IMR-90 (cell line): ENCODE measurements around the gene PRRC2B. TPM values are rescaled to one million over a fixed set of nuclear protein-coding genes. Genes with fewer than 3 reads are reported as not detected.

Source experiments
- ATAC-seq: fragments of 200-7000 bp; cut with Tn5 transposase; 2 replicates; pipeline ENCODE4 v1.9.1; 2020; ENCODE audit warnings: low read depth, mild to moderate bottlenecking, moderate library complexity
- BruUV-seq: library from RNA; stranded (reverse); fragments of 400-500 nt; replicated peaks from 2 replicates; lab custom pipeline; 2021; lab: Mats Ljungman, UMichigan
- CTCF ChIA-PET: fragments of 300-600 bp; formaldehyde crosslinking; extraction: SDS; loops from one replicate; lab custom pipeline; 2021; ENCODE audit warnings: antibody characterized with exemption; lab: Yijun Ruan, JAX
- POLR2A ChIA-PET: fragments of 300-600 bp; sonication (Branson Sonifier 250); formaldehyde crosslinking; loops from one replicate; lab custom pipeline; 2022; ENCODE audit warnings: antibody characterized with exemption; ENCODE audit not compliant: unreplicated experiment; lab: Charles Lee
- DNase-seq: peaks from one replicate; pipeline ENCODE4 v3.0.0; 2013
- H2AFZ ChIP-seq: replicated peaks from 2 replicates; pipeline ENCODE3; 2013; ENCODE audit warnings: low read length, mild to moderate bottlenecking; ENCODE audit not compliant: poor library complexity
- H2AK5ac ChIP-seq: 2 replicates; pipeline ENCODE4 v1.6.1; 2013; ENCODE audit warnings: low read depth, low read length, inconsistent platforms
- H2AK9ac ChIP-seq: replicated peaks from 2 replicates; pipeline ENCODE3; 2013; ENCODE audit warnings: mild to moderate bottlenecking, low read depth, low read length, moderate library complexity; ENCODE audit not compliant: poor library complexity
- H2BK120ac ChIP-seq: 2 replicates; pipeline ENCODE4 v1.6.1; 2013; ENCODE audit warnings: low read depth, low read length, inconsistent platforms
- H2BK15ac ChIP-seq: 3 replicates; pipeline ENCODE4 v1.6.1; 2013; ENCODE audit warnings: low read depth, low read length, inconsistent platforms
- H2BK20ac ChIP-seq: 2 replicates; pipeline ENCODE4 v1.6.1; 2013; ENCODE audit warnings: low read depth, mild to moderate bottlenecking, inconsistent platforms, low read length, moderate library complexity
- H2BK5ac ChIP-seq: 2 replicates; pipeline ENCODE4 v1.6.1; 2013; ENCODE audit warnings: mild to moderate bottlenecking, low read depth, low read length, inconsistent platforms; ENCODE audit not compliant: poor library complexity, severe bottlenecking
- H3K14ac ChIP-seq: replicated peaks from 2 replicates; pipeline ENCODE4 v1.6.1; 2013; ENCODE audit warnings: low read depth, low read length, inconsistent platforms
- H3K18ac ChIP-seq: 2 replicates; pipeline ENCODE4 v1.6.1; 2013; ENCODE audit warnings: low read depth, low read length, control low read depth
- H3K23ac ChIP-seq: 2 replicates; pipeline ENCODE4 v1.6.1; 2013; ENCODE audit warnings: low read depth, low read length, inconsistent platforms
- H3K27ac ChIP-seq: 2 replicates; pipeline ENCODE4 v1.5.1; 2013; ENCODE audit warnings: mild to moderate bottlenecking, control low read depth, low read length; ENCODE audit not compliant: insufficient read depth
- H3K27me3 ChIP-seq: 2 replicates; pipeline ENCODE4 v1.6.1; 2013; ENCODE audit warnings: low read length; ENCODE audit not compliant: control insufficient read depth, insufficient read depth
- H3K36me3 ChIP-seq: 2 replicates; pipeline ENCODE4 v1.6.1; 2013; ENCODE audit warnings: low read length, mixed read lengths; ENCODE audit not compliant: control insufficient read depth, insufficient read depth
- H3K4ac ChIP-seq: 2 replicates; pipeline ENCODE4 v1.6.1; 2013; ENCODE audit warnings: low read depth, low read length, inconsistent platforms
- H3K4me1 ChIP-seq: 2 replicates; pipeline ENCODE4 v1.6.1; 2013; ENCODE audit warnings: low read length, mixed read lengths; ENCODE audit not compliant: control insufficient read depth, insufficient read depth
- H3K4me2 ChIP-seq: 2 replicates; pipeline ENCODE4 v1.6.1; 2013; ENCODE audit warnings: low read depth, mild to moderate bottlenecking, control low read depth, low read length, moderate library complexity
- H3K4me3 ChIP-seq: 2 replicates; pipeline ENCODE4 v1.5.1; 2013; ENCODE audit warnings: low read depth, mild to moderate bottlenecking, control low read depth, low read length, moderate library complexity; ENCODE audit not compliant: insufficient read depth
- H3K56ac ChIP-seq: 2 replicates; pipeline ENCODE4 v1.6.1; 2013; ENCODE audit warnings: low read length, inconsistent platforms; ENCODE audit not compliant: insufficient read depth; ENCODE audit errors: extremely low read depth
- H3K79me1 ChIP-seq, 2 experiments: 2 replicates each; pipeline ENCODE4 v1.6.1; 2013; ENCODE audit warnings: low read length in 2 of 2, inconsistent platforms in 1 of 2, low read depth in 1 of 2
- H3K9ac ChIP-seq: 2 replicates; pipeline ENCODE4 v1.6.1; 2013; ENCODE audit warnings: low read depth, low read length, control low read depth
- H3K9me1 ChIP-seq: 2 replicates; pipeline ENCODE4 v1.6.1; 2013; ENCODE audit warnings: low read length, inconsistent platforms; ENCODE audit not compliant: insufficient read depth
- H3K9me3 ChIP-seq: 2 replicates; pipeline ENCODE4 v1.6.1; 2013; ENCODE audit warnings: low read length; ENCODE audit not compliant: control insufficient read depth, insufficient read depth
- H4K20me1 ChIP-seq: 2 replicates; pipeline ENCODE4 v1.6.1; 2013; ENCODE audit warnings: low read length, inconsistent platforms; ENCODE audit not compliant: insufficient read depth
- H4K5ac ChIP-seq: 2 replicates; pipeline ENCODE4 v1.6.1; 2013; ENCODE audit warnings: mild to moderate bottlenecking, low read depth, low read length, control low read depth
- H4K8ac ChIP-seq, 2 experiments: 2 replicates each; pipeline ENCODE4 v1.6.1; 2013; ENCODE audit warnings: low read depth in 2 of 2, low read length in 2 of 2, control low read depth in 1 of 2, inconsistent platforms in 1 of 2
- H4K91ac ChIP-seq: 2 replicates; pipeline ENCODE4 v1.6.1; 2013; ENCODE audit warnings: low read depth, low read length, inconsistent platforms; ENCODE audit not compliant: insufficient read depth
- ELK1 ChIP-seq: fragments of 150-350 bp; IDR thresholded peaks from 2 replicates; pipeline ENCODE4 v1.6.1; 2016; ENCODE audit warnings: low read depth, mild to moderate bottlenecking, low read length, moderate library complexity, borderline replicate concordance
- WGBS, 2 experiments: methylation state at CpG; one replicate each; pipeline versions ENCODE4 v1.1.5 to v1.1.7; 2013; ENCODE audit warnings: missing lambda C conversion rate in 2 of 2; ENCODE audit not compliant: insufficient read length in 1 of 2; ENCODE audit errors: extremely low coverage in 2 of 2; 5-methylcytosine and 5-hydroxymethylcytosine counted together
- dilution Hi-C: fragments of 300-500 bp; cut with HindIII; formaldehyde crosslinking; loops from one replicate; pipeline ENCODE4 v1.14.3; 2018; ENCODE audit warnings: low sequenced_read_pairs; ENCODE audit not compliant: unreplicated experiment
- in situ Hi-C: fragments of 300-500 bp; cut with MboI; formaldehyde crosslinking; loops from 3 replicates; pipeline ENCODE4 v1.14.3; 2019; ENCODE audit warnings: low sequenced_read_pairs, inconsistent platforms, mixed read lengths
- intact Hi-C: fragments of 100-400 bp; cut with micrococcal nuclease; formaldehyde crosslinking; loops from 2 replicates; pipeline ENCODE4 v1.10.0; 2022
- polyA plus RNA-seq, 3 experiments: library from polyadenylated mRNA; depleted of rRNA; stranded (reverse); fragments of >200 nt; gene quantifications; 2 replicates each; pipeline ENCODE4 v1.2.3, GENCODE V29; 2012; ENCODE audit warnings: low replicate concordance in 1 of 3
- total RNA-seq: library from RNA; depleted of rRNA; stranded (reverse); fragments of >200 nt; gene quantifications from 2 replicates; pipeline ENCODE4 v1.2.3, GENCODE V29; 2012

The PRRC2B gene
- total and polyA plus RNA-seq, 2 of the 4 experiments (the other 2 are of a cell fraction) = 19.4 to 39.1 TPM

- intact Hi-C loops = no loop called here
- Histone ChIP-seq H3K4me2 (no peak overlapping the region), H3K4me1 (no peaks in the 10 kb centered on the region), H3K9me3 (no peaks in the 10 kb centered on the region), H4K20me1 (peaks cover 21% of the 10 kb centered on the region), H2AK9ac (no peak overlapping the region), H3K9me1 (no peaks in the 10 kb centered on the region), H3K4me3 (no peak overlapping the region), H3K14ac (no peak overlapping the region), H3K79me1 (peaks cover 10 to 43% of the 10 kb centered on the region in 2 experiments), H4K8ac (no peak overlapping the region), H3K27ac (no peak overlapping the region), H2BK5ac (no peak overlapping the region), H4K5ac (no peak overlapping the region), H2AFZ (no peak overlapping the region), H2BK20ac (no peak overlapping the region), H2BK120ac (no peak overlapping the region), H3K27me3 (no peaks in the 10 kb centered on the region), H2BK15ac (no peak overlapping the region), H3K36me3 (peaks cover 94% of the 10 kb centered on the region), H3K23ac (no peak overlapping the region), H3K9ac (no peak overlapping the region), H4K91ac (no peak overlapping the region), H3K18ac (no peak overlapping the region), H3K4ac (no peak overlapping the region), H3K56ac (no peak overlapping the region), H2AK5ac (no peak overlapping the region)
- ATAC-seq = no peak
- no peak for TF ChIP-seq ELK1
- no peak for DNase-seq
- in situ Hi-C loops = no loop called here
- 89% methylated on average over 4 of the region's 6 CpGs; no CpG with 5 or more reads in 1 of the 2 experiments for WGBS, 2 experiments
- dilution Hi-C loops = no loop called here
- ChIA-PET POLR2A (no interaction called here), CTCF (no interaction called here)
- no TSS peak for BruUV-seq
Measured at GRCh38 chr9:131492070-131492469, 98.2 kb downstream of the PRRC2B start.
